Measurements from ENCODE around the gene NEU2.

DNA sequence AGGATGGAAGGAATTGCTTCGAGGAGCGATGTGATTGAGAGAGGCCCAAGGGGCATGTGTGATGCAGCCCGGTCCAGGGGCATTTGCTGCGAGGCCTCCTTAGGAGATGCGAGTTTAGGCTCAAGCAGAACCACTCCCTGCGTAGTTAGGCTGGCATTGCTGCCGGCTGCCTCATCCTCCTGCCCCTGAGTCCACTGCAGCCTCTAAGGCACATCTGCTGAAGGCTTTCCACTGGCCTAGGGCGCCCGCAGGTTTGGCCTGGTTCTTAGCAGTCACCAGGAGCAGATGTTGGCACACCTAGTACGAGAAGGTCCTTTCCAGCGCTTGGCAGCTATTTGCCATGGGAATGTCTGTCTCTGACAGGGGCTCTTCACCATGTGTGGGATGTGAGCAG, 48.4 kb downstream of the NEU2 start:
- TF ChIP-seq ELK1 (IDR thresholded peaks at IDR 0.05; ENCODE audit: low read depth, low read length) (no peak), POLR2A (IDR thresholded peaks at IDR 0.05; ENCODE audit: low read length) (no peak), ESRRA (IDR thresholded peaks at IDR 0.05; ENCODE audit: borderline replicate concordance, low read length) (no peak), RAD21 (conservative IDR thresholded peaks at IDR 0.05 in 1 of 2, IDR thresholded peaks at IDR 0.05 in 1 of 2) (no peak), MAFK (IDR thresholded peaks at IDR 0.05; ENCODE audit: partially characterized antibody) (no peak), CHD4 (IDR thresholded peaks at IDR 0.05; ENCODE audit: borderline replicate concordance) (no peak), HOXA7 (CRISPR knock-in tag; IDR thresholded peaks at IDR 0.05) (no peak), JUNB (IDR thresholded peaks at IDR 0.05) (no peak)
- TF ChIP-seq, protein P1, sequence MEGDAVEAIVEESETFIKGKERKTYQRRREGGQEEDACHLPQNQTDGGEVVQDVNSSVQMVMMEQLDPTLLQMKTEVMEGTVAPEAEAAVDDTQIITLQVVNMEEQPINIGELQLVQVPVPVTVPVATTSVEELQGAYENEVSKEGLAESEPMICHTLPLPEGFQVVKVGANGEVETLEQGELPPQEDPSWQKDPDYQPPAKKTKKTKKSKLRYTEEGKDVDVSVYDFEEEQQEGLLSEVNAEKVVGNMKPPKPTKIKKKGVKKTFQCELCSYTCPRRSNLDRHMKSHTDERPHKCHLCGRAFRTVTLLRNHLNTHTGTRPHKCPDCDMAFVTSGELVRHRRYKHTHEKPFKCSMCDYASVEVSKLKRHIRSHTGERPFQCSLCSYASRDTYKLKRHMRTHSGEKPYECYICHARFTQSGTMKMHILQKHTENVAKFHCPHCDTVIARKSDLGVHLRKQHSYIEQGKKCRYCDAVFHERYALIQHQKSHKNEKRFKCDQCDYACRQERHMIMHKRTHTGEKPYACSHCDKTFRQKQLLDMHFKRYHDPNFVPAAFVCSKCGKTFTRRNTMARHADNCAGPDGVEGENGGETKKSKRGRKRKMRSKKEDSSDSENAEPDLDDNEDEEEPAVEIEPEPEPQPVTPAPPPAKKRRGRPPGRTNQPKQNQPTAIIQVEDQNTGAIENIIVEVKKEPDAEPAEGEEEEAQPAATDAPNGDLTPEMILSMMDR (IDR thresholded peaks at IDR 0.05): no peak

All from A549 (cell line).